ENCODE results near the gene HOXA2.
A peak's percentile ranks its signal among the peaks of the same experiment; 100 is the strongest.

HOXA2 gene

GRCh38 chr7:27073076-27073475 lies 29.4 kb downstream of the HOXA2 start:
- CTCF ChIA-PET, result no interaction called here
- POLR2A ChIA-PET, result interaction anchor here (0.8 kb wide), 1 partner anchor 58 kb away, joined by 3 read pairs; the partner anchor contains the start of gene HOXA4
- TF ChIP-seq FOXM1 (IDR thresholded peaks at IDR 0.05; ENCODE audit: borderline replicate concordance) (no peak), NFRKB (IDR thresholded peaks at IDR 0.05) (no peak), ZNF384 (IDR thresholded peaks at IDR 0.05) (no peak), TARDBP (IDR thresholded peaks at IDR 0.05) (no peak), SP1 (IDR thresholded peaks at IDR 0.05) (no peak), BHLHE40 (IDR thresholded peaks at IDR 0.05; ENCODE audit: borderline replicate concordance) (no peak), L3MBTL2 (conservative IDR thresholded peaks at IDR 0.05) (no peak), HDGF (IDR thresholded peaks at IDR 0.05; ENCODE audit: borderline replicate concordance) (no peak), ELF4 (IDR thresholded peaks at IDR 0.05) (no peak)
- no peak for DNase-seq (ENCODE audit: extremely low spot score)

- CTCF ChIA-PET, result no interaction called here
These were observed 30.7 kb downstream of the HOXA2 start for GRCh38 chr7:27071622-27072390.

GRCh38 chr7:27068259-27068658 lies 34.2 kb downstream of the HOXA2 start:
- no peak for DNase-seq (ENCODE audit: extremely low spot score)
- ChIA-PET CTCF (interaction anchor here (1.0 kb wide), 1 partner anchor 13 kb away, joined by 3 read pairs; no protein-coding TSS in a partner anchor), POLR2A (no interaction called here)
- no peak for TF ChIP-seq ELF4 (IDR thresholded peaks at IDR 0.05)
- TF ChIP-seq BHLHE40 (IDR thresholded peaks at IDR 0.05; ENCODE audit: borderline replicate concordance), result no peak
- TF ChIP-seq HDGF (IDR thresholded peaks at IDR 0.05; ENCODE audit: borderline replicate concordance), result no peak
- no peak for TF ChIP-seq FOXK2 (IDR thresholded peaks at IDR 0.05)

More at GRCh38 chr7:27071622-27072390, 30.7 kb downstream of the HOXA2 start:
- POLR2A ChIA-PET, result interaction anchor here (0.5 to 0.6 kb wide), 2 partner anchors 112 to 741 kb away, joined by 3 read pairs; no protein-coding TSS in a partner anchor
- no peak for TF ChIP-seq SP1 (IDR thresholded peaks at IDR 0.05)
- TF ChIP-seq HDGF (IDR thresholded peaks at IDR 0.05; ENCODE audit: borderline replicate concordance), result no peak
- TF ChIP-seq PKNOX1 (IDR thresholded peaks at IDR 0.05), result peak; percentile 75
- no peak for TF ChIP-seq NFRKB (IDR thresholded peaks at IDR 0.05)
- TF ChIP-seq L3MBTL2 (conservative IDR thresholded peaks at IDR 0.05), result no peak
- DNase-seq (ENCODE audit: extremely low spot score), result peak; percentile 53

- CTCF ChIA-PET, result no interaction called here
- DNase-seq (ENCODE audit: extremely low spot score), result no peak
- POLR2A ChIA-PET, result no interaction called here
- TF ChIP-seq HDGF (IDR thresholded peaks at IDR 0.05; ENCODE audit: borderline replicate concordance), result no peak
- no peak for TF ChIP-seq FOXA1 (IDR thresholded peaks at IDR 0.05)
- no peak for TF ChIP-seq BHLHE40 (IDR thresholded peaks at IDR 0.05; ENCODE audit: borderline replicate concordance)
- TF ChIP-seq LEF1 (IDR thresholded peaks at IDR 0.05; ENCODE audit: borderline replicate concordance), result no peak
- no peak for TF ChIP-seq NFRKB (IDR thresholded peaks at IDR 0.05)
- no peak for TF ChIP-seq FOXM1 (IDR thresholded peaks at IDR 0.05; ENCODE audit: borderline replicate concordance)
- TF ChIP-seq ELF4 (IDR thresholded peaks at IDR 0.05), result no peak
- no peak for TF ChIP-seq FOXK2 (IDR thresholded peaks at IDR 0.05)
- no peak for TF ChIP-seq L3MBTL2 (conservative IDR thresholded peaks at IDR 0.05)
- TF ChIP-seq TARDBP (IDR thresholded peaks at IDR 0.05), result no peak
- TF ChIP-seq SUZ12 (IDR thresholded peaks at IDR 0.05), result no peak
- TF ChIP-seq SP1 (IDR thresholded peaks at IDR 0.05), result no peak
- no peak for TF ChIP-seq CTBP1 (IDR thresholded peaks at IDR 0.05; ENCODE audit: borderline replicate concordance)
- TF ChIP-seq ARNT (IDR thresholded peaks at IDR 0.05), result no peak
- no peak for TF ChIP-seq PKNOX1 (IDR thresholded peaks at IDR 0.05)
These were observed 36.3 kb downstream of the HOXA2 start for GRCh38 chr7:27066148-27066547.

GRCh38 chr7:27065709-27066108 lies 36.8 kb downstream of the HOXA2 start:
- ChIA-PET CTCF (no interaction called here), POLR2A (no interaction called here)
- no peak for TF ChIP-seq TARDBP (IDR thresholded peaks at IDR 0.05)
- no peak for TF ChIP-seq NFRKB (IDR thresholded peaks at IDR 0.05)
- TF ChIP-seq FOXA1 (IDR thresholded peaks at IDR 0.05), result no peak
- no peak for TF ChIP-seq SP1 (IDR thresholded peaks at IDR 0.05)
- no peak for TF ChIP-seq ELF4 (IDR thresholded peaks at IDR 0.05)
- TF ChIP-seq BHLHE40 (IDR thresholded peaks at IDR 0.05; ENCODE audit: borderline replicate concordance), result no peak
- TF ChIP-seq L3MBTL2 (conservative IDR thresholded peaks at IDR 0.05), result no peak
- DNase-seq (ENCODE audit: extremely low spot score), result no peak

GRCh38 chr7:27064661-27065060 lies 37.8 kb downstream of the HOXA2 start:
- TF ChIP-seq ELF4 (IDR thresholded peaks at IDR 0.05) (no peak), NFRKB (IDR thresholded peaks at IDR 0.05) (no peak), LEF1 (IDR thresholded peaks at IDR 0.05; ENCODE audit: borderline replicate concordance) (no peak), ARNT (IDR thresholded peaks at IDR 0.05) (no peak), HDGF (IDR thresholded peaks at IDR 0.05; ENCODE audit: borderline replicate concordance) (no peak), FOXK2 (IDR thresholded peaks at IDR 0.05) (no peak)
- POLR2A ChIA-PET, result no interaction called here
- CTCF ChIA-PET, result interaction anchor here (0.6 kb wide), 1 partner anchor 1405 kb away, joined by 4 read pairs; no protein-coding TSS in a partner anchor
- no peak for DNase-seq (ENCODE audit: extremely low spot score)

GRCh38 chr7:27064159-27064558 lies 38.3 kb downstream of the HOXA2 start:
- no peak for DNase-seq (ENCODE audit: extremely low spot score)
- POLR2A ChIA-PET, result no interaction called here
- no peak for TF ChIP-seq BHLHE40 (IDR thresholded peaks at IDR 0.05; ENCODE audit: borderline replicate concordance)
- TF ChIP-seq NFRKB (IDR thresholded peaks at IDR 0.05), result no peak
- TF ChIP-seq HDGF (IDR thresholded peaks at IDR 0.05; ENCODE audit: borderline replicate concordance), result no peak
- no peak for TF ChIP-seq L3MBTL2 (conservative IDR thresholded peaks at IDR 0.05)
- TF ChIP-seq ZNF384 (IDR thresholded peaks at IDR 0.05), result no peak
- TF ChIP-seq ARNT (IDR thresholded peaks at IDR 0.05), result no peak
- no peak for TF ChIP-seq LEF1 (IDR thresholded peaks at IDR 0.05; ENCODE audit: borderline replicate concordance)
- TF ChIP-seq SUZ12 (IDR thresholded peaks at IDR 0.05), result no peak
- no peak for TF ChIP-seq CTBP1 (IDR thresholded peaks at IDR 0.05; ENCODE audit: borderline replicate concordance)
- TF ChIP-seq PKNOX1 (IDR thresholded peaks at IDR 0.05), result no peak
- no peak for TF ChIP-seq SP1 (IDR thresholded peaks at IDR 0.05)
- no peak for TF ChIP-seq FOXM1 (IDR thresholded peaks at IDR 0.05; ENCODE audit: borderline replicate concordance)
- TF ChIP-seq FOXK2 (IDR thresholded peaks at IDR 0.05), result no peak
- CTCF ChIA-PET, result no interaction called here
